GM13976 (cell line): ENCODE data around the gene CALML6.

ENCODE experiments used
- DNase-seq: peaks from one replicate; pipeline ENCODE4 v3.0.0; 2012; ENCODE audit warnings: low spot score
- in situ Hi-C: fragments of 300-500 bp; cut with MboI; formaldehyde crosslinking; loops from one replicate; pipeline ENCODE4 v1.12.0; 2022; ENCODE audit warnings: low sequenced_read_pairs, mixed read lengths, inconsistent platforms; ENCODE audit not compliant: unreplicated experiment
- TF ChIP-seq, protein P1 (sequence below): IDR thresholded peaks from 2 replicates; pipeline ENCODE4 v1.5.1; 2012; ENCODE audit warnings: borderline replicate concordance, mild to moderate bottlenecking; ENCODE audit not compliant: insufficient read depth; ENCODE audit errors: extremely low read depth, missing control alignments, control extremely low read depth

CALML6 gene

DNA sequence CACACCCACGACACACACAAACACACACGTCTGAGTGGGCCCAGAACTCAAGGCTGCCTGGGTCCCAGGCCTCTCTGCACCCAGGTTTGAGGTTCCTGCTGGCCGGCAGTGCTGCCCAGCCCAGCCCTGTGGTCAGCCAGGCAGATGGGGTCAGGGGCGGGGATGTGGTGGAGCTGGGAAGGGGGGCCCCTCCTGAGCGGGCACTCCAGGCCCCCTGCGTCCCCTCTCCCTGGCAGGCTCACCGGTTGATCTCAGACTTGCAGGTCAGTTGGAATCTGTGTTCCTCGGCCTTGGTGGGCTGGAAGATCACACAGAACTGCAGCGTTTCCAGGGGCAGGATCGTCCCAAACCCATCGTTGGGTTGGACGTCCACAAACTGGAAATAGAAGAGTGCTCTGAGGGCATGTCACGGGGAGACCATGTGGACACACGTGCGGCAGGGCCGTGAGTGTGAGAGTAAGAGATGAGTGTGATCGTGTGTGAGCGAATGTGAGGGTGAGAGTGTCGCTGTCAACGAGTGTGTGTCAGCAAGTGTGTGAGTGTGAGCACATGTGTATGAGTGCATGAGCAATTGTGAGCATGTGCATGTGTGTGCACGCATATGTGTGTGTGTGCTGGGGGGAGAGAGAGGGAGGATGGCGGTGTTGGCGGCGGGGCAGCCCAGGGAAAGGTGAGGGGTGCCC, 23.7 kb downstream of the CALML6 start:
- in situ Hi-C loops, result no loop called here
- TF ChIP-seq, protein P1, sequence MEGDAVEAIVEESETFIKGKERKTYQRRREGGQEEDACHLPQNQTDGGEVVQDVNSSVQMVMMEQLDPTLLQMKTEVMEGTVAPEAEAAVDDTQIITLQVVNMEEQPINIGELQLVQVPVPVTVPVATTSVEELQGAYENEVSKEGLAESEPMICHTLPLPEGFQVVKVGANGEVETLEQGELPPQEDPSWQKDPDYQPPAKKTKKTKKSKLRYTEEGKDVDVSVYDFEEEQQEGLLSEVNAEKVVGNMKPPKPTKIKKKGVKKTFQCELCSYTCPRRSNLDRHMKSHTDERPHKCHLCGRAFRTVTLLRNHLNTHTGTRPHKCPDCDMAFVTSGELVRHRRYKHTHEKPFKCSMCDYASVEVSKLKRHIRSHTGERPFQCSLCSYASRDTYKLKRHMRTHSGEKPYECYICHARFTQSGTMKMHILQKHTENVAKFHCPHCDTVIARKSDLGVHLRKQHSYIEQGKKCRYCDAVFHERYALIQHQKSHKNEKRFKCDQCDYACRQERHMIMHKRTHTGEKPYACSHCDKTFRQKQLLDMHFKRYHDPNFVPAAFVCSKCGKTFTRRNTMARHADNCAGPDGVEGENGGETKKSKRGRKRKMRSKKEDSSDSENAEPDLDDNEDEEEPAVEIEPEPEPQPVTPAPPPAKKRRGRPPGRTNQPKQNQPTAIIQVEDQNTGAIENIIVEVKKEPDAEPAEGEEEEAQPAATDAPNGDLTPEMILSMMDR, result no peak
- DNase-seq, result no peak

- TF ChIP-seq, protein P1, result no peak
- in situ Hi-C loops, result no loop called here
- no peak for DNase-seq
Measured at GRCh38 chr1:1939296-1940122, 24.4 kb downstream of the CALML6 start.

DNA sequence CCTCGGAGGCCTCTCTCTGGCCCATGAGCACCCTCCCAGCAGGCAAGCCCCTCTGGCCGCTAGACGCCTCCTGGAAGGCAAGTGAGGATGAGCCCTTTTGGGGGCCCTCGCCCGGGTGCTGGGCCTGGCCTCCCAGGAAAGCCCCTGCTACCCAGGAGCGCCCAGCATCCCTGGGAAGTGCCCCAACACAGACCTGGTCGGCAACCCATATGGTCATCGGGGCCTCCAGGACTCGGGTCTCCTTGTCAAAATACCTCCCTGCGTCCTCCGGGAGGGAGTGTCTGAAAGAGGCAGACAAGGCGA, 25.0 kb downstream of the CALML6 start:
- TF ChIP-seq, protein P1, result no peak
- in situ Hi-C loops, result no loop called here
- DNase-seq, result no peak

DNA sequence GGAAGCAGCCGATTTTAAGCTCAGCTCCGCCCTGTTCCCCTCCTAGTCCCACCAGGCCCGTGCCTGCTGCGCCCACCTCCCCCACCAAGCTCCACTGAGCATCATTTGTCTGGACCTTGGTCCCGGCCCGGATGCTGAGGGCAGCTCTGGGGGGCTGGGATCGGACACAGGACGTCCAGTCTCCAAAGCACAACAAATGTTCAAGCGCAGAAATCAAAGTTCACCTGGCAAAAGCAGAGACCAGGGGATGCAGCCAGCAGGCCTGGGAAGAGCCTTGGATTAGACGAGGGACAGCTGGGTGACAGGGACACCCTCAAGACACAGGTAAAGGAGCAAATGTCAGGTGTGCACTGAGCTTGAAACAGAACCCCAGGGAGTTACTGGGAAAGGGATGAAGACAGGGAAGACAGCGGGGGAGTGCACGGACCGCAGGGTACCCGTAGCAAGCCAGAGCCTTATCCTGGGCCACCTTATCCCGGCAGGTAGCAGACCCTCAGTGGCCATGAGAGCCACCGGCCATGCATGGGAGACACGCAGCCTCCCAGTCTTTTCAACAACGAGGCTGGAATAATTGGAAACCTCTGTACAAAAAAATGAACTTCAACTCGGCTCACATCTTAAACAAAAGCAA, 26.3 kb downstream of the CALML6 start:
- TF ChIP-seq, protein P1, result no peak
- no peak for DNase-seq
- in situ Hi-C loops, result no loop called here

DNA sequence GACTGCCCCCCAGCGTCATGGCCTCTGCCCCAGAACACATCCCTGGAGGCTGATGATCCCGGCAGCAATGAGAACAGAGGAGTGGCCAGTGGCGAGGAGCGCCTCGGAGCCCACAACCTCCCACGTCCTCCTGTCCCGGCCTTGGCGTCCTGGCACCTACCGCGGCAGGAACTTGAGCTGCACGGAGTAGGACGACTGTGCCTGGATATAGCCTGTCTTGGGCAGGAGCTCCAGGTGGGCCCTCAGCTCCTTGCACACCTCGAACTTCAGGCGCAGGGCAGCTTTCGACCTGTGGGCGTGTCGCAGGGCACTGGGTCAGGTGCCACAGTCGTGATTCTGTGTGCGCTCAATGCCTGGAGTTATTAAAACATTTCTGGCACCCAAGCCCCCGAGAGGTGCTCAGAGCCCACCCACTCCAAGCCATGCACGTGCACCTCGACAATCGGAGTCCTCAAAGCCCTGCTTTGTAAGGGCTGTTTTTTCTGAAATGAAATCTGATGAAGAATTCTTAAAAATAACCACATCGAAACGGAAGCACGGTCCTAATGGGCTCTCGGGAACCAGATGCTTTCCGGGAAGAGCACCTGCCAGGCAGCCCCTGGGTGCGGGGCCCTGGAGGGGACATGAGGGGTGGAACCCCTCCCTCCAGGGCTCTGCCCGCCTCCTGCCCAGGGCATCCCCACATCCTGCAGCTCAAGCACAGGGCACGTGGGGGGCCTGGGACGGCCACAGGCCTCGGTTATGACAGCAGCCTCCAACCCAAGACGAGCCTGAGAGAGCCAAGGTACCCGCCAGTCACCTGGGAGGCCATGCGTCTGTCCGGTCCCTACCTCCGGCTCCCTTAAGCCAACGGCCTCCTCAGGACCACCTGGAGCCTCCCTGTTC, 27.1 kb downstream of the CALML6 start:
- TF ChIP-seq, protein P1, result no peak

GRCh38 chr1:1942753-1943656, 27.9 kb downstream of the CALML6 start:
- TF ChIP-seq, protein P1, result no peak
- in situ Hi-C loops, result no loop called here
- no peak for DNase-seq

More for the DNA sequence above, 27.1 kb downstream of the CALML6 start:
- in situ Hi-C loops, result no loop called here
- DNase-seq, result no peak
